ENCODE results near the gene AP2M1. TPM values are rescaled to one million over a fixed set of nuclear protein-coding genes. Genes with fewer than 3 reads are reported as not detected.

Gene AP2M1
- total RNA-seq, 2 donors from 2014 or later: 53.4 to 70.9 TPM

DNA sequence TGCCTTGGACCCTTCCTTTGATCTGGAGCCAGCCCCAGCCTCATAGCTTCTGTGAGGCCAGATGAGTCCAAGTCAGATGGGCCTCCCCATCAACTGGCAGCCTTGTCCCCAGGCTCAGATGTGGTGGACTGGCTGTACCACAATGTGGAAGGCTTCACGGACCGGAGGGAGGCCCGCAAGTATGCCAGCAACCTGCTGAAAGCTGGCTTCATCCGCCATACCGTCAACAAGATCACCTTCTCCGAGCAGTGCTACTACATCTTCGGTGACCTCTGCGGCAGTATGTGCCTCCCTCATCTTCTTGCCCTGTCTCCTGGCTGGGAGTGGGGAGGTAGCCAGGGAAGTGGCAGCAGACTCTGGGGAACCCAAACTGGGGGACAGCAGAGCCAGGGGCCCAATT is 6.9 kb upstream of the AP2M1 start:
- DNase-seq: no peak
- Histone ChIP-seq H3K4me3 (no peak overlapping the region), H3K27me3 (no peaks in the 10 kb centered on the region), H3K9me3 (no peaks in the 10 kb centered on the region), H3K36me3 (replicated peaks in 1 of 2; ENCODE audit: insufficient read depth in 1 of 2, low read depth in 2 of 2) (peaks cover 10 to 35% of the 10 kb centered on the region in 2 donors), H3K4me1 (no peaks in the 10 kb centered on the region), H3K27ac (no peak overlapping the region)
- TF ChIP-seq, protein P1, sequence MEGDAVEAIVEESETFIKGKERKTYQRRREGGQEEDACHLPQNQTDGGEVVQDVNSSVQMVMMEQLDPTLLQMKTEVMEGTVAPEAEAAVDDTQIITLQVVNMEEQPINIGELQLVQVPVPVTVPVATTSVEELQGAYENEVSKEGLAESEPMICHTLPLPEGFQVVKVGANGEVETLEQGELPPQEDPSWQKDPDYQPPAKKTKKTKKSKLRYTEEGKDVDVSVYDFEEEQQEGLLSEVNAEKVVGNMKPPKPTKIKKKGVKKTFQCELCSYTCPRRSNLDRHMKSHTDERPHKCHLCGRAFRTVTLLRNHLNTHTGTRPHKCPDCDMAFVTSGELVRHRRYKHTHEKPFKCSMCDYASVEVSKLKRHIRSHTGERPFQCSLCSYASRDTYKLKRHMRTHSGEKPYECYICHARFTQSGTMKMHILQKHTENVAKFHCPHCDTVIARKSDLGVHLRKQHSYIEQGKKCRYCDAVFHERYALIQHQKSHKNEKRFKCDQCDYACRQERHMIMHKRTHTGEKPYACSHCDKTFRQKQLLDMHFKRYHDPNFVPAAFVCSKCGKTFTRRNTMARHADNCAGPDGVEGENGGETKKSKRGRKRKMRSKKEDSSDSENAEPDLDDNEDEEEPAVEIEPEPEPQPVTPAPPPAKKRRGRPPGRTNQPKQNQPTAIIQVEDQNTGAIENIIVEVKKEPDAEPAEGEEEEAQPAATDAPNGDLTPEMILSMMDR (IDR thresholded peaks at IDR 0.05): no peak
- no peak for TF ChIP-seq POLR2A (IDR thresholded peaks at IDR 0.05)
- 91% methylated on average over 8 of the region's 8 CpGs; no CpG with 5 or more reads in 1 of the 2 donors for WGBS, 2 donors
- intact Hi-C loops (cut with DNase I): no loop called here
- no peak for ATAC-seq

DNA sequence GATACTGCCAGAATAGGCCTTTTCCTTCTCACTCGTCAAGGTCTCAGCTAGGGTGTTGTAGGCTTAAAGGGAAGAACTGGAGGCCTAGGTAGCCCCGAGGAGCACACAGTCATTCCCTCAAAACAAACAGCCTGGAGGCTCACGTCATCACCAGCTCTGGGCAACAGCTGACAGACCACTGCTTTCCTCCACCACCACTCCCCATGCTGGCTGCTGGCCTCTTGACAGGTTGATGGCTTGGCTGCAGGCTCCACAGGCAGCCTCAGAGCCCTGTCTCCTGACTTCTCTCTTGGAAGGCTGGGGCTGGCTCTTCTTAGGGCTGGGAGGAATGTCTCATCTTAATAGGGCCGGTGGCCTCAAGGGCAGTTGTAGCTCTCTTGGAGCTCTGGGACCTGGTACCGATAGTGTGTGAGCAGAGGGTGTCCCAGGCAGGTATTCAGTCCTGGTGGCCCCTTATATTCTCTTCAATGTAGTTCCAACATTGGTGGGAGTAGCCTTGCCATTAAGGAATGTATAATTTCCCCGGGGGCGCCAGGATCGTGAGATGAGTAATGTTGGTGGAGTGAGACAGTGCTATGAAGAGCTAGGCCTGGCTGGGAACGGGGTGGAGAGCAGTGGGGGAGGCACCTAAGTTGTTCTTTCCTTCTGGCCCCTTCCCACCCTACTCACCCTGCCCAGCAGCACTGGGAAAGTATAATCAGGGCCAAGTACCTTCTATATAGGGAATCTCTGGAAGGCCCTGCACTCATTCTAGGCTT is 6.1 kb upstream of the AP2M1 start:
- Histone ChIP-seq H3K4me3 (no peak overlapping the region), H3K27me3 (no peaks in the 10 kb centered on the region), H3K4me1 (no peaks in the 10 kb centered on the region), H3K9me3 (no peaks in the 10 kb centered on the region), H3K36me3 (replicated peaks in 1 of 2; ENCODE audit: insufficient read depth in 1 of 2, low read depth in 2 of 2) (peaks cover 10 to 33% of the 10 kb centered on the region in 2 donors), H3K27ac (no peak overlapping the region)
- no peak for DNase-seq
- intact Hi-C loops (cut with DNase I): no loop called here
- ATAC-seq: no peak
- WGBS, 2 donors: 84 to 85% methylated on average over 8 to 9 of the region's 9 CpGs
- TF ChIP-seq, protein P1 (IDR thresholded peaks at IDR 0.05): no peak
- TF ChIP-seq POLR2A (IDR thresholded peaks at IDR 0.05): no peak

DNA sequence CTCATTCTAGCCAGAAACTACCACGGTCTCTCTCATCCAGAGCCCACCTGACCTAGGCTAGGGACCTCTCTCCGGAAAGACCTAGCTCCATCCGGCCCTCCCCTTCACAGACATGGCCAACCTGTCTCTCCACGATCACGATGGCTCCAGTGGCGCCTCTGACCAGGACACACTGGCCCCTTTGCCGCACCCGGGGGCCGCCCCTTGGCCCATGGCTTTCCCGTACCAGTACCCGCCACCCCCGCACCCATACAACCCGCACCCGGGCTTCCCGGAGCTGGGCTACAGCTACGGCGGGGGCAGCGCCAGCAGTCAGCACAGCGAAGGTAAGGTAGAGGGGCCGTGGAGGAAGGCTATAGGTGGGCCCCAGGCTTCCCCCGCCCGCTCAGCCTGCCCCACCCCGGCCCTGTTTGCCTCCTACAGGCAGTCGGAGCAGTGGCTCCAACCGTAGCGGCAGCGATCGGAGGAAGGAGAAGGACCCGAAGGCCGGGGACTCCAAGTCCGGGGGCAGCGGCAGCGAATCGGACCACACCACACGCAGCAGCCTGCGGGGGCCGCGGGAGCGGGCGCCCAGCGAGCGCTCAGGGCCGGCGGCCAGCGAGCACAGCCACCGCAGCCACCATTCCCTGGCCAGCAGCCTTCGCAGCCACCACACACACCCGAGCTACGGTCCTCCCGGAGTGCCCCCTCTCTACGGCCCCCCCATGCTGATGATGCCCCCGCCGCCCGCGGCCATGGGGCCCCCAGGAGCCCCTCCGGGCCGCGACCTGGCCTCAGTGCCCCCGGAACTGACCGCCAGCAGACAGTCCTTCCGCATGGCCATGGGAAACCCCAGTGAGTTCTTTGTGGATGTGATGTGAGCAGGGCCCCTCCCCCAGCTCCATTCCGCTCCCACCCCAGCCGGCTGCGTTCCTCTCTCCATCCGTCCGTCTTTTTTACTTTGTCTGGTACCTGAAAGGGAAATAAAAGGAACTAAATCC is 4.5 kb upstream of the AP2M1 start:
- H3K27me3 ChIP-seq: no peaks in the 10 kb centered on the region
- ATAC-seq: no peak
- H3K4me1 ChIP-seq: peaks cover 6% of the 10 kb centered on the region
- no peak overlapping the region for H3K4me3 ChIP-seq
- intact Hi-C loops (cut with DNase I): no loop called here
- H3K27ac ChIP-seq: no peak overlapping the region
- H3K9me3 ChIP-seq: no peaks in the 10 kb centered on the region
- TF ChIP-seq, protein P1 (IDR thresholded peaks at IDR 0.05): no peak
- TF ChIP-seq POLR2A (IDR thresholded peaks at IDR 0.05): no peak
- no peak for DNase-seq
- peaks cover 10 to 23% of the 10 kb centered on the region in 2 donors for H3K36me3 ChIP-seq (replicated peaks in 1 of 2; ENCODE audit: insufficient read depth in 1 of 2, low read depth in 2 of 2)
- WGBS, 2 donors: 90 to 93% methylated on average over 40 to 45 of the region's 66 CpGs

GRCh38 chr3:184171562-184171961 is 3.1 kb upstream of the AP2M1 start:
- Histone ChIP-seq H3K27ac (no peak overlapping the region), H3K9me3 (no peaks in the 10 kb centered on the region), H3K4me1 (peaks cover 18% of the 10 kb centered on the region), H3K4me3 (no peak overlapping the region), H3K36me3 (replicated peaks in 1 of 2; ENCODE audit: insufficient read depth in 1 of 2, low read depth in 2 of 2) (peaks cover 3 to 9% of the 10 kb centered on the region in 2 donors), H3K27me3 (no peaks in the 10 kb centered on the region)
- WGBS, 2 donors: 79 to 88% methylated on average over 9 of the region's 9 CpGs
- intact Hi-C loops (cut with DNase I): no loop called here
- TF ChIP-seq, protein P1 (IDR thresholded peaks at IDR 0.05): no peak
- no peak for TF ChIP-seq POLR2A (IDR thresholded peaks at IDR 0.05)
- ATAC-seq (no peak), DNase-seq (no peak)

Measured in body of pancreas (tissue), 4 donors.